GM11168 (cell line): ENCODE results near the gene ZNF567.
"Not testable (repeated sequence)": the region's sequence is repeated elsewhere in the genome, so short reads cannot be mapped to it uniquely, and the experiment has no call there.

Experiments
- in situ Hi-C: fragments of 300-500 bp; cut with MboI; formaldehyde crosslinking; loops from one replicate; pipeline ENCODE4 v1.12.0; 2022; ENCODE audit warnings: low sequenced_read_pairs; ENCODE audit not compliant: unreplicated experiment

ZNF567 gene

DNA sequence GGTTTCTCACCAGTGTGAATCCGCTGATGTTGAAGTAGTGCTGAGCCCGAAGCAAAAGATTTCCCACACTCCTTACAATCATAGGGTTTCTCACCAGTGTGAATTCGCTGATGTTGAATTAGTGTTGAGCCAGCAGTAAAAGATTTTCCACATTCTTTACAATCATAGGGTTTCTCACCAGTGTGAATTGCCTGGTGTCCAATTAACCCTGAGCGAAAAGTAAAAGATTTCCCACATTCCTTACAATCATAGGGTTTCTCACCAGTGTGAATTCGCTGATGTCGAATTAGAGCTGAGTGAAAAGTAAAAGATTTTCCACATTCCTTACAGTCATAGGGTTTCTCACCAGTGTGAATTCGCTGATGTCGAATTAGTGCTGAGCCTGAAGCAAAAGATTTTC, 62.2 kb downstream of the ZNF567 start:
- in situ Hi-C loops = not testable (repeated sequence)

DNA sequence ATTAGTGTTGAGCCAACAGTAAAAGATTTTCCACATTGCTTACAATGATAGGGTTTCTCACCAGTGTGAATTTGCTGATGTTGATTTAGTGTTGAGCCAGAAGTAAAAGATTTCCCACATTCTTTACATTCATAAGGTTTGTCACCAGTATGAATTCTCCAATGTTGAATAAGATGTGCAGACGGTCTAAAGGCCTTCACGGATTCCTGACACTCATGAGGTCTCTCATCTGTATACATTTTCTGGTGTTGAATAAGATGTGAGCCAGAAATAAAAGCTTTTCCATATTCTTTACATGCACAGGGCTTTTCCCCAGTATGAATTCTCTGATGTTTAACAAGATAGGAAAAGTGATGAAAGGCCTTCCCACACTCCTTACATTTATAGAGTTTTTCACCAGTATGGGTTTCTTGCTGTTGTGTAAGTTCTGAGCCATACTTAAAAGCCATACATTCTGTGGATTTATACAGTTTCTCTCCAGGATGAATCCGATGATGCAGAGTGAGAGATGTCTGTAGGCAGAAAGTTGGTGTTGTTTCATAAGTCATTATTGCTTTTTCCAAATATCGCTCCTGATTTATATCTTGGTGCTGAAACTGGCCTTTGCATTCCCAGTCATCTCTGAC, 62.8 kb downstream of the ZNF567 start:
- in situ Hi-C loops = no loop called here
